22Rv1 (cell line): ENCODE measurements around the gene GSTO1.

Experiments
- CTCF ChIP-seq: fragments of 450-650 bp; IDR thresholded peaks from 2 replicates; pipeline ENCODE4 v1.5.1; 2017; ENCODE audit warnings: mild to moderate bottlenecking
- ZFX ChIP-seq: fragments of 450-650 bp; IDR thresholded peaks from 2 replicates; pipeline ENCODE4 v1.6.1; 2017; ENCODE audit warnings: antibody characterized with exemption, borderline replicate concordance

GRCh38 chr10:104301907-104302690, 47.4 kb downstream of the GSTO1 start:
- TF ChIP-seq CTCF (no peak), ZFX (no peak)
